ENCODE measurements around the gene BID.

DNA sequence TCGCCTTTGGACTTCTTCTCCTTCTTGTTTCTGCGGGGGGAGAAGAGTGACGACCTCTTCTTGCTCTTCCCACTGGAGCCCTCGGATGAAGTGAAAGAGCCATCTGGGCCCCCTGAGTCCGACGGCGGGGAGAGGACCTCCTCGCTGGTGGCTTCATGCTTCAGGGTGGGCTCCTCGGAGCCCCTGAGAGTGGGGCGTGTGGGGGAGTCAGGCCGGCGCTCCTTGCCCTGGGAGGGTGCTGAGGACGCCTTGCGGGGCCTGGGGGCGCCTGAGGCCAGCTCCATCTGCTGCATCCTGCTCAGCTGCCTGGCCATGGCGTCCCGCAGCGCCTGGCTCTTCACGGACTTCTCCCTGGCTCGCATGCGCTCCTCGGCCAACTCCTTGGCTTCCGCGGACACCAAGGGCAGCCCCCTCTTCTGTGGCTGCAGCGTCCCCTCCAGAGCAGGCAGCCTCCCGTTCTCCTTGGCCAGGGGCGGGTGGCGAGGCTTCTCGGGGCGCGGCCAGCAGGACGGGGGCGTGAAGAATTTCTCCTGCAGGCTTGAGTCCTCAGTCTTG is 43.3 kb upstream of the BID start:
- no peak for TF ChIP-seq CTCF (conservative IDR thresholded peaks at IDR 0.05)
- no peak for TF ChIP-seq EZH2 (IDR thresholded peaks at IDR 0.05; ENCODE audit: low read depth)

Data from PC-9 (cell line).